IPS DF 4.7 (cell line): ENCODE measurements around the gene TSTD2.
"Not testable (repeated sequence)": the region's sequence is repeated elsewhere in the genome, so short reads cannot be mapped to it uniquely, and the experiment has no call there.

ENCODE experiments used
- DNase-seq: peaks from one replicate; pipeline ENCODE4 v3.0.0-alpha.2; 2013; ENCODE audit warnings: low spot score; ENCODE audit errors: extremely low read depth

TSTD2 gene

GRCh38 chr9:97592126-97592525 lies 41.0 kb downstream of the TSTD2 start:
- no peak for DNase-seq

GRCh38 chr9:97591535-97591934 lies 41.6 kb downstream of the TSTD2 start:
- no peak for DNase-seq

- DNase-seq: not testable (repeated sequence)
Measured at GRCh38 chr9:97586909-97587308, 46.3 kb downstream of the TSTD2 start.

- not testable (repeated sequence) for DNase-seq
Measured at GRCh38 chr9:97584778-97585177, 48.4 kb downstream of the TSTD2 start.

- not testable (repeated sequence) for DNase-seq
Measured at GRCh38 chr9:97581590-97581989, 51.6 kb downstream of the TSTD2 start.

- no peak for DNase-seq
Measured at GRCh38 chr9:97579914-97580313, 53.3 kb downstream of the TSTD2 start.

GRCh38 chr9:97578846-97579245 lies 54.3 kb downstream of the TSTD2 start:
- DNase-seq: no peak

- no peak for DNase-seq
Measured at GRCh38 chr9:97577051-97577450, 56.1 kb downstream of the TSTD2 start.

- no peak for DNase-seq
Measured at GRCh38 chr9:97575673-97576200, 57.4 kb downstream of the TSTD2 start.

GRCh38 chr9:97574921-97575672 lies 58.1 kb downstream of the TSTD2 start:
- DNase-seq: not testable (repeated sequence)

- DNase-seq: not testable (repeated sequence)
Measured at GRCh38 chr9:97574101-97574571, 59.0 kb downstream of the TSTD2 start.

- DNase-seq: no peak
Measured at GRCh38 chr9:97573482-97574073, 59.6 kb downstream of the TSTD2 start.

GRCh38 chr9:97572892-97573365 lies 60.2 kb downstream of the TSTD2 start:
- DNase-seq: no peak

GRCh38 chr9:97572196-97572891 lies 60.8 kb downstream of the TSTD2 start:
- no peak for DNase-seq

GRCh38 chr9:97571664-97572063 lies 61.5 kb downstream of the TSTD2 start:
- DNase-seq: no peak

GRCh38 chr9:97570899-97571298 lies 62.3 kb downstream of the TSTD2 start:
- DNase-seq: no peak

GRCh38 chr9:97568461-97569275 lies 64.5 kb downstream of the TSTD2 start:
- DNase-seq: no peak

GRCh38 chr9:97567894-97568202 lies 65.3 kb downstream of the TSTD2 start:
- DNase-seq: no peak

- DNase-seq: no peak
Measured at GRCh38 chr9:97567182-97567893, 65.8 kb downstream of the TSTD2 start.

- DNase-seq: no peak
Measured at GRCh38 chr9:97565262-97565661, 67.9 kb downstream of the TSTD2 start.
